GM21529 (cell line): ENCODE results near the gene NAA10.

Experiments used
- ATAC-seq: cut with Tn5 transposase; IDR thresholded peaks from one replicate; pipeline ENCODE4 v1.9.1; 2021; ENCODE audit not compliant: unreplicated experiment

NAA10 gene

GRCh38 chrX:153967536-153968224 lies 32.8 kb upstream of the NAA10 start:
- no peak for ATAC-seq

- ATAC-seq = no peak
These were observed 32.2 kb upstream of the NAA10 start for GRCh38 chrX:153966841-153967535.

- no peak for ATAC-seq
These were observed 31.4 kb upstream of the NAA10 start for GRCh38 chrX:153966283-153966688.

GRCh38 chrX:153965406-153965805 lies 30.6 kb upstream of the NAA10 start:
- ATAC-seq = no peak

- no peak for ATAC-seq
These were observed 29.3 kb upstream of the NAA10 start for GRCh38 chrX:153964105-153964504.

GRCh38 chrX:153963546-153963945 lies 28.7 kb upstream of the NAA10 start:
- ATAC-seq = no peak

- no peak for ATAC-seq
These were observed 26.5 kb upstream of the NAA10 start for GRCh38 chrX:153961292-153961691.

GRCh38 chrX:153960786-153961185 lies 25.9 kb upstream of the NAA10 start:
- ATAC-seq = no peak

GRCh38 chrX:153960077-153960476 lies 25.2 kb upstream of the NAA10 start:
- no peak for ATAC-seq

GRCh38 chrX:153959649-153960048 lies 24.8 kb upstream of the NAA10 start:
- ATAC-seq = no peak

- no peak for ATAC-seq
These were observed 23.8 kb upstream of the NAA10 start for GRCh38 chrX:153958605-153959004.

GRCh38 chrX:153957224-153957623 lies 22.4 kb upstream of the NAA10 start:
- no peak for ATAC-seq

- ATAC-seq = no peak
These were observed 21.4 kb upstream of the NAA10 start for GRCh38 chrX:153956044-153956907.

- ATAC-seq = no peak
These were observed 20.4 kb upstream of the NAA10 start for GRCh38 chrX:153955228-153955732.

GRCh38 chrX:153954558-153955227 lies 19.9 kb upstream of the NAA10 start:
- no peak for ATAC-seq

- ATAC-seq = no peak
These were observed 19.2 kb upstream of the NAA10 start for GRCh38 chrX:153953892-153954557.

GRCh38 chrX:153953342-153953830 lies 18.5 kb upstream of the NAA10 start:
- peak; percentile 59 for ATAC-seq

- ATAC-seq = no peak
These were observed 17.7 kb upstream of the NAA10 start for GRCh38 chrX:153952373-153953026.

- ATAC-seq = no peak
These were observed 17.0 kb upstream of the NAA10 start for GRCh38 chrX:153951683-153952372.
